Activated CD8-positive, alpha-beta T cell treated with anti-CD3 and anti-CD28 coated beads for 36 hours (primary cell): ENCODE data around the gene GOLGA6L10. TPM values are rescaled to one million over a fixed set of nuclear protein-coding genes. Genes with fewer than 3 reads are reported as not detected.
"Not testable (repeated sequence)": the region's sequence is repeated elsewhere in the genome, so short reads cannot be mapped to it uniquely, and the experiment has no call there.

Experiments used
- ATAC-seq: fragments of 200-7000 bp; cut with Tn5 transposase; one replicate; pipeline ENCODE4 v1.10.0; 2021; ENCODE audit warnings: mild to moderate bottlenecking, moderate library complexity
- CTCF ChIA-PET: fragments of 350-600 bp; sonication (Branson Sonifier 250); formaldehyde crosslinking; loops from one replicate; lab custom pipeline; 2021; ENCODE audit warnings: antibody characterized with exemption; lab: Charles Lee
- POLR2A ChIA-PET: fragments of 350-600 bp; sonication (Branson Sonifier 250); formaldehyde crosslinking; loops from one replicate; lab custom pipeline; 2021; ENCODE audit warnings: antibody characterized with exemption; lab: Charles Lee
- DNase-seq: peaks from one replicate; pipeline ENCODE4 v3.0.0-alpha.2; 2020
- H3K27ac Mint-ChIP-seq: one replicate; pipeline ENCODE4 v1.8.0; 2021; ENCODE audit warnings: mild to moderate bottlenecking, mixed read lengths
- H3K27me3 Mint-ChIP-seq: one replicate; pipeline ENCODE4 v1.8.0; 2021; ENCODE audit warnings: mixed read lengths
- H3K36me3 Mint-ChIP-seq: one replicate; pipeline ENCODE4 v1.8.0; 2021; ENCODE audit warnings: low read depth, mixed read lengths
- H3K4me1 Mint-ChIP-seq: one replicate; pipeline ENCODE4 v1.8.0; 2021; ENCODE audit warnings: low read depth, mixed read lengths
- H3K4me3 Mint-ChIP-seq: one replicate; pipeline ENCODE4 v1.8.0; 2021; ENCODE audit warnings: mild to moderate bottlenecking, moderate library complexity, mixed read lengths
- H3K9me3 Mint-ChIP-seq: one replicate; pipeline ENCODE4 v1.8.0; 2021; ENCODE audit warnings: mixed read lengths
- intact Hi-C: fragments of 100-400 bp; cut with micrococcal nuclease; formaldehyde crosslinking; loops from one replicate; pipeline ENCODE4 v1.10.0; 2022
- total RNA-seq, 2 experiments: library from RNA; stranded (reverse); gene quantifications; one replicate each; pipeline ENCODE4 v1.2.3, GENCODE V29; 2021

Gene GOLGA6L10
- total RNA-seq, 2 experiments from 2014 or later = 2.5 to 3.0 TPM

DNA sequence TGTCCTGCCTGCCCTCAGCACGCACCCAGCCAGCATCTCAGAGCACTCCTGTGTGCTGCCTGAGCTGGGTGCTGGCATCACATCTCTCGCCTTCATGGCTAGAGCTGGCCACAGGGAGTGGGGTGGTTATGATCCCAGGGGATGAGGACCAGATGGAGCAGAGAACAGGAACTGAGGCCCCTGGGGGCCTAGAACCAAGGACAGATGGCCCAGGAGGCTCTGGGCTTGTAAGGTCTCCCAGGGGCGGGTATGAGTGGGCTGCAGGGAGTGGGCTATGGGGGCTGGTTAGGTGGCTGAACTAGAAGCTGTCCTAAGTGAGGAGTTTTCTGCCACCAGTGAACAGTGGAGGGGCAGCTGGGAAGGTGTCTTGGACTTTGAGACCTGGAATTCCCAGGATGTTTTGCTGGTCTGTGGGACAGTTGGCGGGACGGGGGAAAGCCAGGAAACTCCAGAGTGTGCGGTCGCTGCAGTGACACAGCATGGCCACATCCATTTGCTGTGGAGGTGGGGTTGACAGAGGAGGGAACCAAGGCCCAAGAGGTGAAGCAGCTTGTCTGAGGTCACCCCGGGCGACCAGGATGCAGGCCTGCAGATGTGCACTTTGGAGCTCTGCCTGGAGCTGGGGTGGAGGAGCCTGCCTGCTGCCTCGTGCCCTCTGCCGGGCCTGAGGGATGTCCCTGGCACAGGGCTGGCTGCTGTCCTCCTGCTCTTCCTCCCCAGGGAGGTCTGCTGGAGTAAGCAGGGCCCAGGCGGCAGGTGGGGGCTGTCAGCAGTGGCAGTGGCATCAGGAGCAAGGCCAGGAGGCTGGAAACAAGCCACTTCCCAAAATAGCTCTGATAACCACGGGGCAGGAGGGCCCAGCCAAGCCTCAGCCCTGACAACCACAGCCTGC lies 16.3 kb downstream of the GOLGA6L10 start:
- H3K27ac Mint-ChIP-seq, H3K27me3 Mint-ChIP-seq, CTCF ChIA-PET, H3K9me3 Mint-ChIP-seq, H3K4me3 Mint-ChIP-seq, DNase-seq, ATAC-seq, POLR2A ChIA-PET, H3K4me1 Mint-ChIP-seq, H3K36me3 Mint-ChIP-seq: not testable (repeated sequence)
- intact Hi-C loops = loop anchor here (10.0 kb wide), 1 partner anchor 68 kb away; the partner anchor contains the start of genes EFL1 and SAXO2

DNA sequence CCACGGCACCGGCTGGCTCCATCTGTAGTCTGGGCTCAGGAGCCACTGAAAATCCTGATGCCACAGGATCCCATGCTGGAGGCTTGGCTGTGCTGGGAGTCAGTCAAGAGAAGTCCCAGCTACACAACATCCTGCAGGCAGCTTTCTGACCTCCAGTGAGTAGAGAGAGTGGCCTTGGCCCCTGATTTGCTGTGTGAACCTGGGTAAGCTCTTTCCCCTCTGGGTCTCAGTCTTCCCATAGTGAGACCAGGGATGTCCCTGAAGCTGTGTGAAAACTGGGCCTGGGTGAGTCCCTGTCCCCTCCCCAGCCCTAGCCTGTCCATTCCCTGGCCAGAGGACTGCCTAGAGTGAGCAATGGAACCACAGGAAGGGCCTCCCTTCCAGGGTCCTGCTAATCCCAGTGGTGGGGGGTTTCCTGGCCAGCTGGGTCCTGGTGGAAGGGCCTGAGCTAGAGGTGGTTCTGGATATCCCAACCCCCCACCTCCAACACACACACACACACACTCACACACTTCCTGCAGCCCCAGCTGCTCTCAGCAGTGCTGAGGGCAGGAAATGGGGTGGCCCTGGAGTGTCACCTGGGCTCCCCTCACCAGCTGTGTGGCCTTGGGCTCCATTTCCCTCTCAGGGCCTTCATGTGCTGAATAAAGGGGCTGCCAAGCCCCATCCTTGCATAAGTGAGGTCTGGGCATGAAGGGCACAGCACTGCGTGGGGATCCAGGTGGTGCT lies 17.5 kb downstream of the GOLGA6L10 start:
- H3K27me3 Mint-ChIP-seq, H3K9me3 Mint-ChIP-seq, CTCF ChIA-PET, H3K4me1 Mint-ChIP-seq, H3K27ac Mint-ChIP-seq, H3K4me3 Mint-ChIP-seq, H3K36me3 Mint-ChIP-seq, POLR2A ChIA-PET: not testable (repeated sequence)
- intact Hi-C loops = loop anchor here (10.0 kb wide), 1 partner anchor 67 kb away; the partner anchor contains the start of genes EFL1 and SAXO2
- peak; percentile 89 for ATAC-seq
- DNase-seq = peak; percentile 19

DNA sequence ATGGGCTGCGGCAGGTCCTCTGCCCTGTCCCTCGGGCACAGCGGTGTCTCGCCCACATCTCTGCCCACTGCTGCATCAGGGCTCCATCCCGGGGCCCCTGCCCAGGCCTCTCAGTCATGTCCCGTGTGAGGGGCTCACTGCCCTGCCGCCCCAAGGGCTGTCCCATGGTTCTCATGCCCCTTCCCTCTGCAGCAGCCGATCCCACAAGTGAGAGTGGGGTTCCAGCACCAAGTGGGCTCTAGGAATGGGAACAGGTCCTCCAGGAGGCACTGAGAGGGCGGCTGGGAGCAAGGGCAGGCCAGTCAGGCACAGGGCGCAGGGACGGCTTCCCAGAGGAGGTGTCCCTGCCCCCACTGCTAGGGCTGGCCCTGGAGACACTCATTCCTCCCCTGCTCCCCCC lies 18.4 kb downstream of the GOLGA6L10 start:
- H3K9me3 Mint-ChIP-seq, ATAC-seq, H3K4me1 Mint-ChIP-seq, DNase-seq, CTCF ChIA-PET, POLR2A ChIA-PET, H3K36me3 Mint-ChIP-seq, H3K4me3 Mint-ChIP-seq, H3K27me3 Mint-ChIP-seq, H3K27ac Mint-ChIP-seq: not testable (repeated sequence)
- intact Hi-C loops = loop anchor here (10.0 kb wide), 1 partner anchor 66 kb away; the partner anchor contains the start of genes EFL1 and SAXO2

DNA sequence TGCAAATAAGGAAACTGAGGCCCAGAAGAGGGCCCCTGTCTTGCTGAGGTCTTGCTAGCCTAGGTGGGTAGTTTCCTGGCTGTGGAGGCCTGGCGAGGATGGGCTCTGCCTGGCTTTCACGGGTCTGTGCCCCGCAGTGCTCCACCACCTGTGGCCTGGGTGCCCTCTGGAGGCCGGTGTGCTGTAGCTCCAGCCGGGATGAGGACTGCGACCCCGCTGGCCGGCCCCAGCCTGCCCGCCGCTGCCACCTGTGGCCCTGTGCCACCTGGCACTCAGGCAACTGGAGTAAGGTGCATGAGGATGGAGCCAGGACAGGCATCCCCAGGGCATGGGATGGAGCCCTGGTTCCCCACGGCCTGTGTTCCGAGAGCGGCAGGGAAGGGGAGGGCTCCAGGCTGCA lies 20.2 kb downstream of the GOLGA6L10 start:
- H3K27me3 Mint-ChIP-seq, POLR2A ChIA-PET, H3K4me1 Mint-ChIP-seq, intact Hi-C loops, CTCF ChIA-PET, H3K9me3 Mint-ChIP-seq, H3K4me3 Mint-ChIP-seq, ATAC-seq, H3K27ac Mint-ChIP-seq, H3K36me3 Mint-ChIP-seq, DNase-seq: not testable (repeated sequence)

DNA sequence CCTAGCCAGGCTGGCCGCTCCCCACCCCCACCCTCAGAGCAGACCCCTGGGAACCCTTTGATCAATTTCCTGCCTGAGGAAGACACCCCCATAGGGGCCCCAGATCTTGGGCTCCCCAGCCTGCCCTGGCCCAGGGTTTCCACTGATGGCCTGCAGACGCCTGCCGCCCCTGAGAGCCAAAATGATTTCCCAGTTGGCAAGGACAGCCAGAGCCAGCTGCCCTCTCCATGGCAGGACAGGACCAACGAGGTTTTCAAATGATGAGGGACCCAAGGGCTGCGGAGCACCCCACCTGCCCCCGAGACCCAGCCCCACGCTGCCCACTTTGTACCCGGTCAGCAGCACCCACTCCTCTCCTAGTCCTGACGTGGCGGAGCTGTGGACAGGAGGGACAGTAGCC lies 21.9 kb downstream of the GOLGA6L10 start:
- H3K4me3 Mint-ChIP-seq, DNase-seq, H3K36me3 Mint-ChIP-seq, CTCF ChIA-PET, intact Hi-C loops, POLR2A ChIA-PET, H3K4me1 Mint-ChIP-seq, H3K27me3 Mint-ChIP-seq, ATAC-seq, H3K27ac Mint-ChIP-seq, H3K9me3 Mint-ChIP-seq: not testable (repeated sequence)

DNA sequence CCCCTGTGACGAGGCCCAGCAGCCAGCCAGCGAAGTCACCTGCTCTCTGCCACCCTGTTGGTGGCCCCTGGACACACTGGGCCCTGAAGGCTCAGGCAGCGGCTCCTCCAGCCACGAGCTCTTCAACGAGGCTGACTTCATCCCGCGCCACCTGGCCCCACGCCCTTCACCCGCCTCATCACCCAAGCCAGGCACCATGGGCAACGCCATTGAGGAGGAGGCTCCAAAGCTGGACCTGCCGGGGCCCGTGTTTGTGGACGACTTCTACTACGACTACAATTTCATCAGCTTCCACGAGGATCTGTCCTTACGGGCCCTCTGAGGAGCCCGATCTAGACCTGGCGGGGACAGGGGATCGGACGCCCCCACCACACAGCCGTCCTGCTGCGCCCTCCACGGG lies 22.4 kb downstream of the GOLGA6L10 start:
- H3K36me3 Mint-ChIP-seq, H3K27me3 Mint-ChIP-seq, DNase-seq, H3K4me3 Mint-ChIP-seq, ATAC-seq, H3K4me1 Mint-ChIP-seq, H3K9me3 Mint-ChIP-seq, intact Hi-C loops, CTCF ChIA-PET, POLR2A ChIA-PET, H3K27ac Mint-ChIP-seq: not testable (repeated sequence)

DNA sequence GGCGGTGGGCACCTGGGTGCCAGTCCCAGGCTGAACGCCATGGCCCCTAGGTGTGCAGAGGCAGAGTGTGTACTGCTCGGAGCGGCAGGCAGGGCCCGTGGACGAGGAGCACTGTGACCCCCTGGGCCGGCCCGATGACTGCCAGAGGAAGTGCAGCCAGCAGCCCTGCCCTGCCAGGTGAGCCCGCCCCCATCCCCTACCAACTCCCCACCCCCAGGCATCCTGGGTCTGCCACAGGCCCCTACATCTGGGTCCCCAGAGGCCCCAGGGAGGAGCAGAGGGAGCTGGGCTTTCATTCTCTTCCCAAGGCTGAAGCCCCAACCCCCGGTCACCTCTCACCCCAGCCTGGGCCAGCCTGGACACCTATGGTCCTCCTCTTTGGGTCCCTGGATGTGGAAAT lies 23.6 kb downstream of the GOLGA6L10 start:
- H3K4me1 Mint-ChIP-seq, POLR2A ChIA-PET, H3K9me3 Mint-ChIP-seq, CTCF ChIA-PET, intact Hi-C loops, H3K36me3 Mint-ChIP-seq, H3K27me3 Mint-ChIP-seq, H3K4me3 Mint-ChIP-seq, DNase-seq, ATAC-seq, H3K27ac Mint-ChIP-seq: not testable (repeated sequence)

DNA sequence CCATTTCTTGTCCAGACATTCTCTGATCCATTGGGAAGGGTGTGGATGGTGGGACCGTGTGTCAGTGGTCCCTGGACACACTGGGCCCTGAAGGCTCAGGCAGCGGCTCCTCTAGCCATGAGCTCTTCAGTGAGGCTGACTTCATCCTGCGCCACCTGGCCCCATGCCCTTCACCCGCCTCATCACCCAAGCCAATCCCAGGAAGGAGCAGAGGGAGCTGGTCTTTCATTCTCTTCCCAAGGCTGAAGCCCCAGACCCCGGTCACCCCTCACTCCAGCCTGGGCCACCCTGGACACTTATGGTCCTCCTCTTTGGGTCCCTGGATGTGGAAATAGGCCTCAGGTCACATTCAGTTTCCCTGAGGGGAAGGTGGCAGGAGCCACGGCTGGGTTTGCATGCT lies 24.4 kb downstream of the GOLGA6L10 start:
- H3K27ac Mint-ChIP-seq, ATAC-seq, H3K27me3 Mint-ChIP-seq, H3K9me3 Mint-ChIP-seq, DNase-seq, CTCF ChIA-PET, H3K4me1 Mint-ChIP-seq, H3K36me3 Mint-ChIP-seq, H3K4me3 Mint-ChIP-seq, intact Hi-C loops, POLR2A ChIA-PET: not testable (repeated sequence)

DNA sequence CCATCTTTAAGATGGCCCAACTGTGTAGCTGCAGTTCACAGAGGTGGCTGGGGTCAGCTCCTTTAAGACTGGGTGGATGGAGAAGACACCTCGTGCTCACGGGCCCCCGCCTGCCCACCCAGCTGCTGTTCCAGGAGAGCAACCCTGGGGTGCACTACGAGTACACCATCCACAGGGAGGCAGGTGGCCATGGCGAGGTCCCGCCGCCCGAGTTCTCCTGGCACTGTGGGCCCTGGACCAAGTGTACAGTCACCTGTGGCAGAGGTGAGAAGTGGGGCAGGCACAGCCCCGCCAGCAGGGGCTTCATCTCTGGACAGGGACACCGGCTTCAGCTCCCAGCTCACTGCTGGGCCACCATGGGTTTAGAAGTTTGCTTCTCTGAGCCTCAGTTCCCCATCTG lies 26.8 kb downstream of the GOLGA6L10 start:
- H3K4me3 Mint-ChIP-seq, POLR2A ChIA-PET, intact Hi-C loops, H3K27me3 Mint-ChIP-seq, ATAC-seq, DNase-seq, H3K9me3 Mint-ChIP-seq, CTCF ChIA-PET, H3K27ac Mint-ChIP-seq, H3K4me1 Mint-ChIP-seq, H3K36me3 Mint-ChIP-seq: not testable (repeated sequence)

DNA sequence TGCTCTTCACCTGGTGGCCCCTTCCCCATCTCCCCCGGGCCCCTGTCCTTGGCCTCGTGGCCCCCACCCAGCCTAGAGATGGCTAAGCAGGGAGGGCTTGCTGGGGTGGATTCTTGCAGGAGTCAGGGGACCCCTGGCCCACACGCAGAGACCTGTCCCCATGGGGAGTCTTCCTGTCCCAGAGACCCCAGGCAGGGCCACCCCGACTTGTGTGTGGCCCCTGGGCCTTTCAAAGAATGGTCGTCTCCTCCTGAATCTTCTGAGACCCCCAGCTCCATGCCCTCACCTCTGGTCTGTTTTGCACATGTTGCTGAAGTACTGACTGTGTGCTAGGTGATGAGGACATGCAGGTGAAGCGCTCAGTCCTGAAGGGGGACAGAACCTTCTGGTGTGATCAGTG lies 28.4 kb downstream of the GOLGA6L10 start:
- POLR2A ChIA-PET, CTCF ChIA-PET, intact Hi-C loops, ATAC-seq, H3K27ac Mint-ChIP-seq, H3K4me1 Mint-ChIP-seq, H3K27me3 Mint-ChIP-seq, H3K4me3 Mint-ChIP-seq, DNase-seq, H3K36me3 Mint-ChIP-seq, H3K9me3 Mint-ChIP-seq: not testable (repeated sequence)

DNA sequence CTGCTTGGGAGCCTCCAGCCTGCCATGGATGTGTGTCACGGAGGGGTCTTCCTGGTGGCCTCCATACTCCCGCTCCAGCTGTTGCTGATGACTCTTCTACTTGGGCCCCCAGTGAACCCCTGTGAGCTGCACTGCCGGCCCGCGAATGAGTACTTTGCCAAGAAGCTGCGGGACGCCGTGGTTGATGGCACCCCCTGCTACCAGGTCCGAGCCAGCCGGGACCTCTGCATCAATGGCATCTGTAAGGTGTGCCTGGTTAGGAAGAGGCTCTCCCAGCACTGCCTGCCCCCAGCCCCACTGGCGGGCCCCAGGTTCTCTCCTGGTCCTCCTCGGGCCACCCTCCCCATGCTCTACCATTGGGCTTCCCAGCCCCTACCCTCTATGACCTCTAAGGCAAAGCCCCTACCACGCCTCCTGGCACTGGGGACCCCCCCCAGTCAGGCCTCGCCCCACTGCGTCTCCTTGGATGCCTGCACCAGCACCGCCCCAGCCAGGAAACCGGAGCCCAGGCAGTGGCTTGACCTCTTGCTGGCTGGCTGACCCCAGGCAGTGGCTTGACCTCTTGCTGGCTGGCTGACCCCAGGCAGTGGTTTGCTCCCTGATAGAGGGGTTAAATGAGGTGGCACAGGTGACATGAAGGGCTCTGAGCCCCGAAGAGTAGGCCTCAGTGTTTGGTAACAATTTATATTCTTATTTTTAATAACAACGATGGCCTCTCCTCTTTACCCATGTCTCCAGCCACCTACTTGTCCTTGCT lies 29.6 kb downstream of the GOLGA6L10 start:
- H3K36me3 Mint-ChIP-seq, H3K4me1 Mint-ChIP-seq, intact Hi-C loops, H3K9me3 Mint-ChIP-seq, CTCF ChIA-PET, DNase-seq, ATAC-seq, H3K27ac Mint-ChIP-seq, POLR2A ChIA-PET, H3K4me3 Mint-ChIP-seq, H3K27me3 Mint-ChIP-seq: not testable (repeated sequence)
